ENCODE data around the gene DEDD2.

- TF ChIP-seq POLR2A (IDR thresholded peaks at IDR 0.05; ENCODE audit: low read length) (no peak), GATA1 (IDR thresholded peaks at IDR 0.05; ENCODE audit: low read depth, low read length) (no peak)
Measured at GRCh38 chr19:42197375-42197817, 20.1 kb downstream of the DEDD2 start.

All from erythroblast (primary cell).